ENCODE results near the gene TNK1. TPM values are rescaled to one million over a fixed set of nuclear protein-coding genes. Genes with fewer than 3 reads are reported as not detected.

Gene TNK1
- total and polyA plus RNA-seq, 9 of the 15 experiments (the other 6 are each of a cell fraction or from before 2014, with no cell fraction given): 0.28 to 5.2 (median 2.1) TPM

DNA sequence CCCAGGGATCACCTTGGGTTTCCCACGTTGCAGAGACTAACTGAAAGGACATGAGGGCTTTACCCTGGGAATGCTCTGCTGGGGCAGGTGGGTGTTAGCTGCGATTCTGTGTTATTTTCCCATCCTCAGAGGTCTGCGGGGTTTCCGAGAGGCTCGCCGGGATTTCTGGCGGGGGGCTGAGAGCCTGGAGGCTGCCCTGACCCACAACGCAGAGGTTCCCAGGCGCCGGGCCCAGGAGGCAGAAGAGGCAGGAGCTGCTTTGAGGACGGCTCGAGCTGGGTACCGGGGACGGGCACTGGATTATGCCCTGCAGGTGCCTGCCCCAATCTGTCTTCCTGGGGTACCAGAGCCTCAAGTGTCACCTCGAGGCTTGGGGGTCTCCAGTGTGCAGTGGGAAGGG, 37.6 kb upstream of the TNK1 start:
- Histone ChIP-seq H3K36me3 (ENCODE audit: control insufficient read depth, insufficient read depth, low read length) (no peaks in the 10 kb centered on the region), H3K27me3 (ENCODE audit: control insufficient read depth in 2 of 2, insufficient read depth in 2 of 2, low read length in 2 of 2) (no peaks in the 10 kb centered on the region), H3K9me3 (replicated peaks; ENCODE audit: control insufficient read depth, insufficient read depth, low read depth, low read length) (no peaks in the 10 kb centered on the region), H3K4me1 (replicated peaks in 1 of 2; ENCODE audit: control insufficient read depth in 2 of 2, insufficient read depth in 2 of 2, low read length in 2 of 2) (peaks cover 0 to 26% of the 10 kb centered on the region in 2 experiments; a peak in 2 of 5 replicates), H3K79me2 (ENCODE audit: control insufficient read depth, insufficient read depth, low read length) (no peaks in the 10 kb centered on the region), H3K4me2 (ENCODE audit: insufficient read depth, low read length) (no peak overlapping the region), H3K4me3 (no peak overlapping the region), H4K20me1 (replicated peaks; ENCODE audit: control insufficient read depth, insufficient read depth, low read length) (no peaks in the 10 kb centered on the region), H3K9ac (ENCODE audit: insufficient read depth in 1 of 2, low read depth in 2 of 2, low read length in 2 of 2) (no peak overlapping the region), H3K27ac (ENCODE audit: extremely low read depth, low read depth, low read length) (no peak overlapping the region), H3K9me1 (ENCODE audit: control insufficient read depth, insufficient read depth, low read length) (no peaks in the 10 kb centered on the region), H2AFZ (ENCODE audit: low read depth, low read length) (no peak overlapping the region)
- in situ Hi-C loops (cut with MboI): loop anchor here (5.0 kb wide), 1 partner anchor 61 kb away; the partner anchor contains the start of gene SLC2A4
- ATAC-seq: no peak
- no peak for FAIRE-seq
- no peak for TF ChIP-seq BRD9 (IDR thresholded peaks at IDR 0.05; ENCODE audit: low read depth, partially characterized antibody)
- 0 out of 2 replicates have a peak, but pooled peaks have one; percentile 11 for TF ChIP-seq POLR2G (IDR thresholded peaks at IDR 0.05; ENCODE audit: low read depth, low read length)
- CTCF ChIA-PET (ENCODE audit: low intra/inter-chr PET ratio): interaction anchor here (3.8 kb wide), 1 partner anchor 63 kb away, joined by 32 read pairs; the partner anchor contains the start of gene SLC2A4
- POLR2A ChIA-PET: interaction anchor here (0.7 to 1.2 kb wide), 4 partner anchors 8 to 344 kb away, joined by 3 to 4 read pairs (median 3); partner anchors contain the start of genes PLSCR3 and TP53
- BruUV-seq (replicated peaks): no TSS peak
- DNase-seq (ENCODE audit: extremely low read depth in 1 of 4, low spot score in 3 of 4): no peak
- 69% methylated on average over 10 of the region's 15 CpGs for WGBS (ENCODE audit: insufficient coverage, low coverage, missing lambda C conversion rate)
- intact Hi-C loops (cut with micrococcal nuclease): no loop called here

DNA sequence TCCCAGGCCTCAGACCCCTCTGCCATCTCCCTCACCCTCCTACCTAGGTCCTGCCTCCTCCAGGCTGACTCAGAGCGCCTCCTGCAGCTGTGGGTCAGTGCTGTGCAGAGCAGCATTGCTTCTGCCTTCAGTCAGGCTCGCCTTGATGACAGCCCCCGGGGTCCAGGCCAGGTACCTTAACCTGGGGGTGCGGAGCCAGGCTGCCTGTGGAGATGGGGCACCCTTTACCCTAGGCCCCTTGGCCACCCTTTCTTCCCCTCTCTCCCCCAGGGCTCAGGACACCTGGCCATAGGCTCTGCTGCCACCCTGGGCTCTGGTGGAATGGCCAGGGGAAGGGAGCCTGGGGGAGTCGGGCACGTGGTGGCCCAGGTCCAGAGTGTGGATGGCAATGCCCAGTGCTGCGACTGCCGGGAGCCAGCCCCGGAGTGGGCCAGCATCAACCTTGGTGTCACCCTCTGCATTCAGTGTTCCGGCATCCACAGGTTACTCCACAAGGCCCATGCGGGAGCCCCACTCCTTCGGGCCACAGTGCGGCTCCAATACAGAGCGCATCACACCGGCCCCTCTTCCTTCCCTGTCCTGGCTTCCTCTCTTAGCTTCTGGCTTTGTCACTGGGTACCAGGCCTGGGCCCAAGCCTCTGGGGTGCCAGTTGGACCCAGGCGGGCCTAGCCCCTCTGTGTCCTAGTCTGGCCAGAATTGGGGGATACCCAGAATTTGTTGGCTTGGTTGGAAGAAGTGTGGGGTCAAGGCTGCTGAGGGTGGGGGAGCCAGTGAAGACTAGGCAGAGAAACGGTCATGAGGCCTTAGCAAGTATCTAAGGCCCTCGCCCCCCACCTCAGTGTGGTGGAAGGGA, 33.9 kb upstream of the TNK1 start:
- H4K20me1 ChIP-seq (replicated peaks; ENCODE audit: control insufficient read depth, insufficient read depth, low read length): no peaks in the 10 kb centered on the region
- no peak overlapping the region for H3K9ac ChIP-seq (ENCODE audit: insufficient read depth in 1 of 2, low read depth in 2 of 2, low read length in 2 of 2)
- no peak for FAIRE-seq
- H3K4me3 ChIP-seq: no peak overlapping the region
- no peaks in the 10 kb centered on the region for H3K27me3 ChIP-seq (ENCODE audit: control insufficient read depth in 2 of 2, insufficient read depth in 2 of 2, low read length in 2 of 2)
- intact Hi-C loops (cut with micrococcal nuclease) (no loop called here), in situ Hi-C loops (cut with MboI) (no loop called here)
- no peak overlapping the region for H3K27ac ChIP-seq (ENCODE audit: extremely low read depth, low read depth, low read length)
- no peaks in the 10 kb centered on the region for H3K9me1 ChIP-seq (ENCODE audit: control insufficient read depth, insufficient read depth, low read length)
- no peak overlapping the region for H2AFZ ChIP-seq (ENCODE audit: low read depth, low read length)
- DNase-seq (ENCODE audit: extremely low read depth in 1 of 4, low spot score in 3 of 4): no peak
- BruUV-seq (replicated peaks): no TSS peak
- H3K4me2 ChIP-seq (ENCODE audit: insufficient read depth, low read length): no peak overlapping the region
- peaks cover 3 to 55% of the 10 kb centered on the region in 2 experiments; a peak in 3 of 5 replicates for H3K4me1 ChIP-seq (replicated peaks in 1 of 2; ENCODE audit: control insufficient read depth in 2 of 2, insufficient read depth in 2 of 2, low read length in 2 of 2)
- H3K9me3 ChIP-seq (replicated peaks; ENCODE audit: control insufficient read depth, insufficient read depth, low read depth, low read length): no peaks in the 10 kb centered on the region
- WGBS (ENCODE audit: insufficient coverage, low coverage, missing lambda C conversion rate): 48% methylated on average over 8 of the region's 18 CpGs
- ATAC-seq: no peak
- no peaks in the 10 kb centered on the region for H3K36me3 ChIP-seq (ENCODE audit: control insufficient read depth, insufficient read depth, low read length)
- ChIA-PET POLR2A (interaction anchor here (0.7 to 4.6 kb wide), 2 partner anchors 11 to 311 kb away, joined by 3 to 15 read pairs; partner anchors contain the start of gene ACAP1), CTCF (ENCODE audit: low intra/inter-chr PET ratio) (interaction anchor here (3.8 kb wide), 1 partner anchor 66 kb away, joined by 32 read pairs; the partner anchor contains the start of gene SLC2A4)
- peaks cover 8% of the 10 kb centered on the region for H3K79me2 ChIP-seq (ENCODE audit: control insufficient read depth, insufficient read depth, low read length)
- TF ChIP-seq KDM5B (IDR thresholded peaks at IDR 0.05; ENCODE audit: insufficient replicate concordance, low read depth, low read length) (peak; percentile 2), ZNF551 (CRISPR knock-in tag; IDR thresholded peaks at IDR 0.05) (no peak), PTBP1 (IDR thresholded peaks at IDR 0.05; ENCODE audit: low read depth, low read length) (no peak), POLR2G (IDR thresholded peaks at IDR 0.05; ENCODE audit: low read depth, low read length) (peak; percentile 49; the same call in 1 of the 2 replicates)
